ENCODE data around the gene MPZL2. TPM values are rescaled to one million over a fixed set of nuclear protein-coding genes. Genes with fewer than 3 reads are reported as not detected.

MPZL2 gene
- polyA plus RNA-seq, 1 donor from 2014 or later = not detected

GRCh38 chr11:118260353-118260752 lies 3.7 kb downstream of the MPZL2 start:
- no peaks in the 10 kb centered on the region for H3K9me2 ChIP-seq (ENCODE audit: insufficient read depth, low read length)
- H2AFZ ChIP-seq (ENCODE audit: low read depth, low read length) = no peak overlapping the region
- no peak overlapping the region for H3K4me3 ChIP-seq (ENCODE audit: low read length)
- H3K36me3 ChIP-seq (ENCODE audit: insufficient read depth, low read length) = no peaks in the 10 kb centered on the region
- H3K9me3 ChIP-seq (ENCODE audit: low read length) = no peaks in the 10 kb centered on the region
- H3K27me3 ChIP-seq (ENCODE audit: insufficient read depth, low read depth, low read length) = peaks cover 4% of the 10 kb centered on the region
- H3K79me2 ChIP-seq (replicated peaks; ENCODE audit: insufficient read depth, low read length) = no peaks in the 10 kb centered on the region
- no peaks in the 10 kb centered on the region for H4K20me1 ChIP-seq (ENCODE audit: insufficient read depth)
- H3K9ac ChIP-seq (ENCODE audit: low read length) = no peak overlapping the region
- H3K27ac ChIP-seq (ENCODE audit: low read length) = no peak overlapping the region
- no peak overlapping the region for H3K4me2 ChIP-seq (ENCODE audit: low read length)
- no peaks in the 10 kb centered on the region for H3F3A ChIP-seq (ENCODE audit: insufficient read depth, low read length, poor library complexity, severe bottlenecking)
- no peak for TF ChIP-seq EP300 (conservative IDR thresholded peaks at IDR 0.05; ENCODE audit: poor library complexity, severe bottlenecking)
- TF ChIP-seq SMC3 (conservative IDR thresholded peaks at IDR 0.05; ENCODE audit: poor library complexity) = no peak
- TF ChIP-seq, protein P1, sequence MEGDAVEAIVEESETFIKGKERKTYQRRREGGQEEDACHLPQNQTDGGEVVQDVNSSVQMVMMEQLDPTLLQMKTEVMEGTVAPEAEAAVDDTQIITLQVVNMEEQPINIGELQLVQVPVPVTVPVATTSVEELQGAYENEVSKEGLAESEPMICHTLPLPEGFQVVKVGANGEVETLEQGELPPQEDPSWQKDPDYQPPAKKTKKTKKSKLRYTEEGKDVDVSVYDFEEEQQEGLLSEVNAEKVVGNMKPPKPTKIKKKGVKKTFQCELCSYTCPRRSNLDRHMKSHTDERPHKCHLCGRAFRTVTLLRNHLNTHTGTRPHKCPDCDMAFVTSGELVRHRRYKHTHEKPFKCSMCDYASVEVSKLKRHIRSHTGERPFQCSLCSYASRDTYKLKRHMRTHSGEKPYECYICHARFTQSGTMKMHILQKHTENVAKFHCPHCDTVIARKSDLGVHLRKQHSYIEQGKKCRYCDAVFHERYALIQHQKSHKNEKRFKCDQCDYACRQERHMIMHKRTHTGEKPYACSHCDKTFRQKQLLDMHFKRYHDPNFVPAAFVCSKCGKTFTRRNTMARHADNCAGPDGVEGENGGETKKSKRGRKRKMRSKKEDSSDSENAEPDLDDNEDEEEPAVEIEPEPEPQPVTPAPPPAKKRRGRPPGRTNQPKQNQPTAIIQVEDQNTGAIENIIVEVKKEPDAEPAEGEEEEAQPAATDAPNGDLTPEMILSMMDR (IDR thresholded peaks at IDR 0.05; ENCODE audit: poor library complexity, severe bottlenecking) = no peak

- no peaks in the 10 kb centered on the region for H3K79me2 ChIP-seq (replicated peaks; ENCODE audit: insufficient read depth, low read length)
- no peak overlapping the region for H3K9ac ChIP-seq (ENCODE audit: low read length)
- H3K9me3 ChIP-seq (ENCODE audit: low read length) = no peaks in the 10 kb centered on the region
- no peaks in the 10 kb centered on the region for H3K36me3 ChIP-seq (ENCODE audit: insufficient read depth, low read length)
- no peak overlapping the region for H3K27ac ChIP-seq (ENCODE audit: low read length)
- TF ChIP-seq, protein P1 (IDR thresholded peaks at IDR 0.05; ENCODE audit: poor library complexity, severe bottlenecking) = no peak
- no peak for TF ChIP-seq TAF1 (IDR thresholded peaks at IDR 0.05; ENCODE audit: low read depth)
- no peak for TF ChIP-seq RAD21 (conservative IDR thresholded peaks at IDR 0.05)
- no peak for TF ChIP-seq EP300 (conservative IDR thresholded peaks at IDR 0.05; ENCODE audit: poor library complexity, severe bottlenecking)
- TF ChIP-seq EZH2 (IDR thresholded peaks at IDR 0.05; ENCODE audit: borderline replicate concordance, insufficient read depth, low read length, poor library complexity, severe bottlenecking) = no peak
- TF ChIP-seq MXI1 (conservative IDR thresholded peaks at IDR 0.05; ENCODE audit: poor library complexity, severe bottlenecking) = no peak
- no peak for TF ChIP-seq POLR2AphosphoS5 (IDR thresholded peaks at IDR 0.05)
- TF ChIP-seq, protein P2, sequence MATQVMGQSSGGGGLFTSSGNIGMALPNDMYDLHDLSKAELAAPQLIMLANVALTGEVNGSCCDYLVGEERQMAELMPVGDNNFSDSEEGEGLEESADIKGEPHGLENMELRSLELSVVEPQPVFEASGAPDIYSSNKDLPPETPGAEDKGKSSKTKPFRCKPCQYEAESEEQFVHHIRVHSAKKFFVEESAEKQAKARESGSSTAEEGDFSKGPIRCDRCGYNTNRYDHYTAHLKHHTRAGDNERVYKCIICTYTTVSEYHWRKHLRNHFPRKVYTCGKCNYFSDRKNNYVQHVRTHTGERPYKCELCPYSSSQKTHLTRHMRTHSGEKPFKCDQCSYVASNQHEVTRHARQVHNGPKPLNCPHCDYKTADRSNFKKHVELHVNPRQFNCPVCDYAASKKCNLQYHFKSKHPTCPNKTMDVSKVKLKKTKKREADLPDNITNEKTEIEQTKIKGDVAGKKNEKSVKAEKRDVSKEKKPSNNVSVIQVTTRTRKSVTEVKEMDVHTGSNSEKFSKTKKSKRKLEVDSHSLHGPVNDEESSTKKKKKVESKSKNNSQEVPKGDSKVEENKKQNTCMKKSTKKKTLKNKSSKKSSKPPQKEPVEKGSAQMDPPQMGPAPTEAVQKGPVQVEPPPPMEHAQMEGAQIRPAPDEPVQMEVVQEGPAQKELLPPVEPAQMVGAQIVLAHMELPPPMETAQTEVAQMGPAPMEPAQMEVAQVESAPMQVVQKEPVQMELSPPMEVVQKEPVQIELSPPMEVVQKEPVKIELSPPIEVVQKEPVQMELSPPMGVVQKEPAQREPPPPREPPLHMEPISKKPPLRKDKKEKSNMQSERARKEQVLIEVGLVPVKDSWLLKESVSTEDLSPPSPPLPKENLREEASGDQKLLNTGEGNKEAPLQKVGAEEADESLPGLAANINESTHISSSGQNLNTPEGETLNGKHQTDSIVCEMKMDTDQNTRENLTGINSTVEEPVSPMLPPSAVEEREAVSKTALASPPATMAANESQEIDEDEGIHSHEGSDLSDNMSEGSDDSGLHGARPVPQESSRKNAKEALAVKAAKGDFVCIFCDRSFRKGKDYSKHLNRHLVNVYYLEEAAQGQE (IDR thresholded peaks at IDR 0.05; ENCODE audit: borderline replicate concordance) = no peak
- TF ChIP-seq SMC3 (conservative IDR thresholded peaks at IDR 0.05; ENCODE audit: poor library complexity) = no peak
- no peak overlapping the region for H3K4me2 ChIP-seq (ENCODE audit: low read length)
- no peaks in the 10 kb centered on the region for H3K9me2 ChIP-seq (ENCODE audit: insufficient read depth, low read length)
- H3K27me3 ChIP-seq (ENCODE audit: insufficient read depth, low read depth, low read length) = no peaks in the 10 kb centered on the region
- no peaks in the 10 kb centered on the region for H3F3A ChIP-seq (ENCODE audit: insufficient read depth, low read length, poor library complexity, severe bottlenecking)
- no peak overlapping the region for H2AFZ ChIP-seq (ENCODE audit: low read depth, low read length)
- H3K4me3 ChIP-seq (ENCODE audit: low read length) = no peak overlapping the region
- H4K20me1 ChIP-seq (ENCODE audit: insufficient read depth) = no peaks in the 10 kb centered on the region
Measured at GRCh38 chr11:118259138-118259537, 5.0 kb downstream of the MPZL2 start.
